IPS DF 4.7 (cell line): Measurements from ENCODE around the gene ODR4.
"Not testable (repeated sequence)": the region's sequence is repeated elsewhere in the genome, so short reads cannot be mapped to it uniquely, and the experiment has no call there.

Source experiments
- DNase-seq: peaks from one replicate; pipeline ENCODE4 v3.0.0-alpha.2; 2013; ENCODE audit warnings: low spot score; ENCODE audit errors: extremely low read depth

Gene ODR4

DNA sequence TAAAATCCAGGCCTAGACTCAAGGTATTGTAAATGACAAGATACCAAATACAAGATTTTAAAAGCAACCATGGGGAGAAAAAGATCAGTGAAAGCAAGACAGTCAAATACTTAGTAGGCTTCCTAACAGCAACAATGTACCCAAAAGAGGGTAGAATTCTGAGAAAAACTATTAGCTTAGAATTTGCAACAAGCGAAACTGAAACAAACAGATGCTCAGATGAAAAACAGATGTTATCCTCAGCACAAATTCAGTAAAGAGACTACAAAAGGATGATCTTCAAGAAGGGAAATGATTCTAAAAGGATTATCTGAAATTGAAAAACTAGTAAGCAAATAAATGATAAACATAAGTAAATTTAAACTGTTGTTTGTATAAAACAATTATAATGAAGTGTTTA lies 45.3 kb downstream of the ODR4 start:
- no peak for DNase-seq

DNA sequence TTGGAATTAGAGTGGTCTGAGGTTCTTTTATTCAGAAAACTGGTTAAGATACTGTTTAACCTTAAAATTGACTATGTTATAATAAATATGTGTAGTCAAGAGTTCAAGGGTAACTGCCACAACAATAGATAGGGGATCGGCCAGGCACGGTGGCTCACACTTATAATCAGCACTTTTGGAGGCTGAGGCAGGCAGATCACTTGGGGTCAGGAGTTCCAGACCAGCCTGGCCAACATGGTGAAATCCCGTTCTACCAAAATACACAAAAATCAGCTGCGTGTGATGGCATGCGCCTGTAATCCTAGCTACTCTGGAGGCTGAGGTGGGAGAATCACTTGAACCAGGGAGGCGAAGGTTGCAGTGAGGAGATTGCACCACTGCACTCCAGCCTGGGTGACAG lies 45.8 kb downstream of the ODR4 start:
- DNase-seq = no peak

DNA sequence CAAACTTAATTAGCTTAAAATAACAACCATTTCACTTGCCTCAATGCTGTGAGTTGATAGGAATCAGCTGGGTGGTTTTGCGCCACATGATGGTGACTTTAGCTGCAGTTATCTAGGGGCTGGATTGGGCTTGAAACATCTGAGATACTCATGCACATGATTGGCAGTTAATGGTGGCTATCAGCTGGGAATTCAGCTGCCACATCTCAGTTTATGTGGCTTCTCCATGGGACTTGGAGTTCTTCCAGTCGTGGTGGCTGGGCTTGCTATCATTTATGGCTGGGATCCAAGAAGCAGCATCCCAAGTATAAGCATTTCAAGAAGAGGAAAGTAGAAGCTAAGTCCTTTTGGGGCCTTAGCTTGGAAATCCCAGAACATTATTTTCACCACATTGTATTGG lies 48.9 kb downstream of the ODR4 start:
- no peak for DNase-seq

DNA sequence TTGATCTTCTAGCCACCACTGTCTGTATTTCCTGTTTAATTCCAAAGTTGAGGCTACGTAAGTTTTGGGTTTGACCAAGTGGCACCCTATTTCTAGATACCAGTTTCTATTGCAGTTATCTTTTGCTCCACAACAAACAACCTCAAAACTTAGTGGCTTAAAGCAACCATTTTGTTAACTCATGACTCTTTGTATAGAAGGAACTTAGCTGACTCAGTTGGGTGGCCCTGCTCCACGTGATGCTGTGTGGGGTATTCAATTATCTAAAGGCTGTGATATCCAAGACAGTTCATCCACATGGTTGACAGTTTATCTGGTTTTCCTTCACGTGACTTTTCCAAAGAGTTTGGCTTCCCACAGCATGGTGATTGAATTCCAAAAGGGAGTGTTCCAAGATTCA lies 50.5 kb downstream of the ODR4 start:
- DNase-seq = no peak

DNA sequence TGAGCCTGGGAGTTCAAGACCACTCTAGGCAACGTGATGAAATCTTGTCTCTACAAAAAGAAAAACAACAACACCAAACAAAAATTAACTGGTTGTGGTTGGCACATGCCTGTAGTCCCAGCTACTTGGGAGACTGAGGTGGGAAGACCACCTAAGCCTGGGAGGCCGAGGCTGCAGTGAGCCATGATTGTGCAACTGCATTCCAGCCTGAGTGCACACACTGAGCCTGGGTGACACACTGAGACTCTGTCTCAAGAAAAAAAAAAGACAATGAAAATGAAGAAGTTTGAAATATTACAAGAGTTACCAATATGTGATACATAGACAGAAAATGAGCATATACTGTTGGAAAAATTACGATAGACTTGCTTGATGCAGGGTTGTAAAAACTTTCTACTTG lies 53.4 kb downstream of the ODR4 start:
- DNase-seq = no peak

DNA sequence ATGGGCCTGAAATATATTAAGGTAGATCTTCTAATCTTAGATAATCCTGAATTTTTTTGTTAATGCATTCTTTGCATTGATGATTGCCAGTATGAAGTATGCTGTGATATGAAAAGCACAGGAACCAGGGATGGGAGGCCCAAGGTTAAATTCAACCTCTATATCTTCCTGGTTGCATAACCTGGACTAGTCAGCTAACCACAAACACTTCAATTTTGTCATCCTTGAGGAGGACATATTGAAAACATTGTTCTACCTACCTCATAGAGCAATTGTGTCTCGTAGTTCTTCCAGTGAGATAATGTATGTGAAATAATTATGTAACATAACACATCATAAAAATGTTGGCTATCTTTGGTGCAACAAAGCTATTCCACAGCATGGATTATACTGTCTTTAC lies 59.7 kb downstream of the ODR4 start:
- DNase-seq = no peak

DNA sequence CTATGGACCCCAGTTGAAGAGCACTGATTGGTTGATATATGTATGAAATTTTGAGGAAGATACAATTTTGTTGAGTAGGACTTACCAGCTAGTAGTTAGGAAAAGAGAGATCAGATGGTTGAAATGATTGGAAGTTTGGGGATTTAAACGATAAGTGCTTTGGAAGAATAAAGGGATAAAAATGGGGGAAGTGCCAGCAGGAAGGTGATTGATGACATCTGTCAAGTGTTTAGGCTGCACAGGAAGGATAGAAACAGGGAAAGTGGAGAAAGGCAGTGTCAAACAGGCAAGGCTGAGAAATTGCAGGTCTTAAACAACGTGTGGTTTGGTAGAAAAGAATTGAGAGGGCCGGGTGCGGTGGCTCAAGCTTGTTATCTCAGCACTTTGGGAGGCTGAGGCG lies 62.9 kb downstream of the ODR4 start:
- no peak for DNase-seq

DNA sequence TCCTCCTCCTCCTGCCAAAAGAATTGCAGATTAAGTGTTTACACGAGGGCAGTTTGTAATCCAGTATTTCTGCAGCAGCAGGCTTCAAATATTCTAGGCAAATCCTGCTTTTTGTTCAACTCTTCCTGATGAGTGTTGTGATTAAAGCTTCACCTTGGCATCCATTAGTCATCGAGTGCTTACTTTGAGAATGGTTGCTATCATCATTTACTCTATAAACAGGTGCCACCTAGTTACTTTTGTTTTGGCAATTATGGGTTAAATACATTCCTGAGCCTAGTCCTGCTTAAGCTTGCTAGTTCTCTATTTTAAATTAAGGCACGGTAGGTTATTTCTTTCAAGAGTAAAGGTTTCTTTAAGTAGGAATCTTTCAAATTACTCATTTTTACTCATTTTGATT lies 64.9 kb downstream of the ODR4 start:
- DNase-seq = no peak

DNA sequence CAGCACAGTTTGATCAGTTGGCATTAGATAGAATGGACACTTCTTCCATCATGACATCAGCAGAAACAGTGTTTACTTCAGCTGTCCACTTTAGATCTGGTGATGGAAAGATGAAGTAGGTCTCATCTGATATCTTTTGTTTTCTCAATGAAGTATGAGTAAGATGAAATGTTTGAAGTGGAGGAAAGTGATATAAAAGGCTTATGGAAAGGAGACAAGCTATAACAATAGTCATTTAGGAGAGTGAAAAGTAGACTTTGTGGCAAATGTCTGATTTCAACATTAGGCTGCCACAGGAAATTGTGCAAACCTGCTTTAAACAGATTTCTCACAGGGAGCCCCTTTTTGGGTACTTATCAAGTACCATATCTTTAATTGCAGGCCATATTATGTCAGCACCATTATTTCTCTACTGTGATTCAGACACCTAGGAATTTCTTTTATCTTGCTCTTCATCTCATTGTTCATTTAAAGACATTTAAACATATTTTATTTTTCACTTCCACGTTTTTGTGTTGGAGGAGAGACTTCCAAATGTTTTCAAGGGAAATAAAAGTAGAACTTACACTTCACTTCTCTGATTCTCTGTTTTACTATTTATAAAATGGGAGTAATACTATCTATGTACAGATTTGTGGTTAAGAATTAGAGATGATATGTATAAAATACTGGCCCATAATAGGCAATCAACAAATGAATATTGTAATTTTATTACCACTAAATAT lies 67.2 kb downstream of the ODR4 start:
- DNase-seq = no peak

DNA sequence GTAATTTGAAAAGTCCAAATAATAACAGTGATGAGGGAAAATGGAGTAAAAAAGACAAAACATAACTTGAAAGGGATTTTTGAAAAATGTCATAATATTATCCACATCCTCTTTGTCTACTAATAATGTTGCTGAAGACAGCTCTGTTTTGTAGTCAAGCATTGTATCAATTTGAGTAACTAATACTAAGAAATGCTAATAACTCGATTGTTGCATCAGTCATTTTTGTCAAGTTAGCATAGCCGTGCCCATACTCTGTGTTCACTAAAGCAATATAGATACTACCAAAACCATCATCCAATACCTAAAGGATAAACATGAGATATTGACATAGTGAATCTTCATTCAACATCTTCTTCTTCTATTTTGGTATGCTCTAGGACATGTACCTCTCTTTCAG lies 68.0 kb downstream of the ODR4 start:
- DNase-seq = no peak

DNA sequence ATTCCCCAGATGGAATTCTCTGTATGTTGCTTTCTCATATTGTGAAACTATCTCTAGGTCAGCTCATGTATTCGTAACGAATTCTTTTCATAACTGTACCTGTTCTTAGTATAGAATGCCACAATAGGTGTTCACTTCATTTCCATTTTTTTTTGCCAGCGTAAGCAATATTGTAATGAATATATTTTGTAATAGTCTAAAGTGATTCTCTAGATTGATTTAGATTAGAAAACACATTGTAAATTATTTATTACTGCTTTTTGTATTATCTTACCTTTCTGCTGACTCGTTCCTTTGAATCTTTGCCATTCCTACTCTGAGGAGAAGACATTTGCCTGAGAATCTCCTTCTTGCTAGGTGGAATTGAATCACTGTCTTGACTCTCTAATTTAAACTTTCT lies 70.5 kb downstream of the ODR4 start:
- no peak for DNase-seq

DNA sequence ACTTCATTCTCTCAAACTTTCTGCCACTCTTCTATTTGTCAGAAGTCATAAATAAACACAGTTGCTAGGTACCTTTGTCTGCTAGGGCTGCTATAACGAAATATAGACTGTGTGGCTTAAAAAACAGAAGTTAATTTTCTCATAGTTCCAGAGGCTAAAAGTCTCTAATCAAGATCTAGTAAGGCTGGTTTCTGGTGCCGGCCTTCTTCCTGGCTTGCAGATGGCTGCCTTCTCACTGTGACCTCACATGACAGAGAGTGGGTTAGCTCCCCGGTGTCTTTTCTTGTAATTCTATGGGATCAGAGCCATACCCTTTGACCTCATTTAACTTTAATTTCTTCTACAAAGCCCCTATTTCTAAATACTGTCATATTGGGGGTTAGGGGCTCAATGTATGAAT lies 79.3 kb downstream of the ODR4 start:
- DNase-seq = no peak

DNA sequence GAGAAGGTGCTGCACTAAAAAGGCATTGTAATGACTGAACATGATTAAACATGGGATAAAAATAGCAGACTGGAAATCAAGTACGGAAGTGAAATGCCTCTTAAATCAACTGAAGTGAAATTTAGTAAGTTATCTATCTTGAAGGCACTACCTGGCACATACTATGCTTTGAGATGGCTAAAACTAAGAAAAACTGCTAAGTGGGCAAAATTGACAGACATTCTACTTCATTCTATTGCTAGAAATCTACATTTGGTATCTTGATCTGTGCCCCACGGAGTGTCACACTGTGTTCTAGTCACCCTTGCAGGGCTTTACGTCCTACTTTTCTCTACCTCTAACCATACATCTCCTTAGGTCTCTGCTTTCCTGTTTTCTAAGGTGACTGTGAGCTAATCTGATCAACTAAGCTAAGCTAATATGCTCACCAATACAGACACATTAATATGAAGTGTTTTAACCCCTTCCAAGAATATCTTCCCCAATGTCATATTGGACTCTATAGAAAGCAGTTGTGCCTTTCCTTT lies 81.2 kb downstream of the ODR4 start:
- no peak for DNase-seq

DNA sequence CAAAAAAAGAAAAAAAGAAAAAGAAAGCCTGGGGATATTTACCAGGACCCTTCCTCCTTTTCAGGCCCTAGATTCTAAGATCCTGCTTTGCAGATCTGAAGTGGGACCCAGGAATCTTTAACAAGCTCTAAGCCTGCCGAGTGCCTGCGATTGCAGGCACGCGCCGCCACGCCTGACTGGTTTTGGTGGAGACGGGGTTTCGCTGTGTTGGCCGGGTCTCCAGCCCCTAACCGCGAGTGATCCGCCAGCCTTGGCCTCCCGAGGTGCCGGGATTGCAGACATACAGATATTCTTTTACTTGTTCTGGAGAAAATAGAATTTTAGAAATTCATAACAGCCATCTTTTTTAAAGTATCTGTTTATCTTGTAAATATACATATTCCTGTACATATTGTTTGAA lies 83.5 kb downstream of the ODR4 start:
- DNase-seq = not testable (repeated sequence)

DNA sequence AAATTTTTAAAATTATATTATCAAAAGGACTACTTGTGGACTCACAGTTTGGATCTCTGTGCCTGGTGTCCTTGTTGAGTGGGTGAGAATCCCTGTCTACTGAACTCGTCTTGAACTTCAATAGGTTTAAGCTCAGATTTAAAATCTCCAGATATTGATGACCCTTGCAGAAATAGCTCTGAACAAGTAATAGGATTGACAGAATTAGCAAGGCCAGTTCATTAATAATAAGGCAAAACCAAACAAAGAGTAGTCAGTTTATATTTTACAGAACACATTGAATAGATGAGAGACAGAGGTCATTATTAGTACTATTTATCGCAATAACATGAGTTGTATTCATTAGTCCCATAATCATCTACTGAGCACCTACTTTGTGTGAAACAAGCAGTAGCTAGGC lies 85.4 kb downstream of the ODR4 start, which contains the start of gene PDC:
Gene PDC (minus strand): TSS at position 101 of the 400 bp plus-strand sequence. CDS start 11,655 bp downstream, outside the sequence.
- DNase-seq = no peak

DNA sequence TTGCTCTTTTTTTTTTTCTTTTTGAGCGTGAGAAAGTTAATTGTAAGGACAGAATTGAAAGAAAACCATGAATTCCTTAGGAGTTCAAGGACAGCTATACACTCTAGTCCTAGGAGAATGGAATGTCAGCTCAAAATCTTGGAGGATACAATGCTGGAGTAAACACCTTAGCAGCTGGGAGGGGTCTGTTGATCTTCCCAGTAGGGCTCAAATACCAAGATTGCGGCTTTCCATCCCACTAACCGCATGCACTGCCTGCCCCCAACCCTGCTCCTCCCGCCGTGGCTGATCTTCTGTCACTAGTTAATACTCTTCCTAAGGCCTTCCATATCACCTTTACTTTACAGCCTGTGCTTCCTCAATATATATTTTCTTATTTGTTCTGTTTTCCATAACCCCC lies 87.9 kb downstream of the ODR4 start:
- no peak for DNase-seq

DNA sequence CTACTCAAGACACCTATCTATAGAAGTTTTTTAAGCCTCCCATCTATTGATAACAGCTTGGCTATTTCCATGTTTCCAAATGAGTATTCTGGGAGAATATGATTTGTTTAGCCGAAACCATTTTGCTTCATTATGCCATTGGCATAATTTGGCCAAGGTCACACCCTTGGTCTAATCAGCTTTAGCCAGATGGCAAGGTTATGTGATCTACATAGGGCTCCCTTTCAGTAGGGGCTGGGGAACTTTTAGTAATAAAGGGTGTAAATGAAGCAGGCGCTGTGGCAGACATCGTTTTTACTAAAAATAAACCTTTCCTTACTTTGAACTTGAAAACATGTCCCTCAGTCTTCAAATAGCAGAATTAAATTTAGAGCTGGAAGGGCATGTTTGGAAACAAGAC lies 88.3 kb downstream of the ODR4 start:
- no peak for DNase-seq

DNA sequence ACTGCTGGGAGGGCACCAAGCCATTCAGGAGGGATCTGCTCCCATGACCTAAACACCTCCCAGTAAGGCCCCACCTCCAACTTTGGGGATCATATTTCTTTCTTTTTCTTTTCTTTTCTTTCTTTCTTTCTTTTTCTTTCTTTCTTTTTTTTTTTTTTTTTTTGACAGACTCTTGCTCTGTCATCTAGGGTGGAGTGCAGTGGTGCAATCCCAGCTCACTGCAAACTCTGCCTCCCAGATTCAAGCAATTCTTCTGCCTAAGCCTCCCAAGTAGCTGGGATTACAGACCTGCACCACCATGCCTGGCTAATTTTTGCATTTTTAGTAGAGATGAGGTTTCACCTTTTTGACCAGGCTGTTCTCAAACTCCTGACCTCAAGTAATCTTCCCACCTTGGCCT lies 89.9 kb downstream of the ODR4 start:
- DNase-seq = not testable (repeated sequence)

DNA sequence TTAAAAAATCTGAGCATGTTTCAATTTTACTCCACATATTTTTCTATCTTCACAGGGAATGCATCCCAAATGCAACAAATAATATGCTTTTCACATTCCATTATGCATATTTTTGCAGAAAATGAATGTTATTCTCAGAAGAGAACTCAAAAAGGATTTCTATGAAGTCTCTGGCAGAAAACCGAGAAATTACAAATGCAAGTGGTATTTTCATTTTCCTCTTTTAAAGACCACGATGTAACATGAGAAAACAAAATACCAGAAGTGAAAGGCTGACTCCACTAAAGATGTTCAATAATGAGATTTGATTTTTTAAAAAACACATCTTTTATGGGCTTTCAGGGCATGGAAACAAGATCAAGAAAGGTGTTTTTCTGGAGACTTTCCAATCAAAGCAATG lies 90.3 kb downstream of the ODR4 start:
- DNase-seq = no peak
